CD14-positive monocyte (primary cell): Measurements from ENCODE around the gene C12orf57. TPM values are rescaled to one million over a fixed set of nuclear protein-coding genes. Genes with fewer than 3 reads are reported as not detected.

Experiments used
- DNase-seq, 3 donors: peaks; one replicate each; pipeline ENCODE4 v3.0.0-alpha.2; 2011 to 2022
- H2AFZ ChIP-seq: 2 replicates; pipeline ENCODE4 v1.6.0; 2012; ENCODE audit warnings: mild to moderate bottlenecking, low read depth, low read length, inconsistent platforms; ENCODE audit not compliant: insufficient read depth, poor library complexity, severe bottlenecking
- H3K27ac ChIP-seq, 2 donors: 1 replicate in 1 of 2; 2 replicates in 1 of 2; pipeline ENCODE4 v1.5.1; 2012 to 2013; ENCODE audit warnings: low read length in 2 of 2, control low read depth in 1 of 2, inconsistent platforms in 1 of 2, low read depth in 1 of 2, mild to moderate bottlenecking in 1 of 2
- H3K27me3 ChIP-seq, 2 donors: one replicate each; pipeline versions ENCODE4 v1.6.0 to v1.6.1; 2011 to 2013; ENCODE audit warnings: low read length in 2 of 2; ENCODE audit not compliant: control insufficient read depth in 2 of 2, insufficient read depth in 2 of 2
- H3K36me3 ChIP-seq, 2 donors: replicated peaks in 1 of 2; 1 replicate in 1 of 2; 2 replicates in 1 of 2; pipeline versions ENCODE4 v1.5.1 to v1.6.1; 2012 to 2013; ENCODE audit warnings: low read length in 2 of 2, control low read depth in 1 of 2, inconsistent platforms in 1 of 2, mild to moderate bottlenecking in 1 of 2; ENCODE audit not compliant: insufficient read depth in 2 of 2, control insufficient read depth in 1 of 2
- H3K4me1 ChIP-seq, 2 donors: 1 replicate in 1 of 2; 2 replicates in 1 of 2; pipeline versions ENCODE4 v1.5.1 to v1.6.1; 2012 to 2013; ENCODE audit warnings: low read length in 2 of 2, control low read depth in 1 of 2, inconsistent platforms in 1 of 2, mild to moderate bottlenecking in 1 of 2, moderate library complexity in 1 of 2; ENCODE audit not compliant: insufficient read depth in 2 of 2, control insufficient read depth in 1 of 2
- H3K4me2 ChIP-seq: replicated peaks from 2 replicates; pipeline ENCODE3; 2012; ENCODE audit warnings: low read length, moderate library complexity, mild to moderate bottlenecking; ENCODE audit not compliant: poor library complexity, severe bottlenecking; ENCODE audit errors: extremely low read depth
- H3K4me3 ChIP-seq, 3 experiments: fragments of 200-600 bp in 1 of 3; sonication (generic) in 1 of 3; replicated peaks in 1 of 3; 1 replicate in 2 of 3; 2 replicates in 1 of 3; pipeline ENCODE4 v1.5.1; 2011 to 2013; ENCODE audit warnings: low read length in 3 of 3, mild to moderate bottlenecking in 3 of 3, control low read depth in 2 of 3, low read depth in 2 of 3, inconsistent platforms in 1 of 3, moderate library complexity in 1 of 3
- H3K79me2 ChIP-seq: 2 replicates; pipeline ENCODE4 v1.6.0; 2012; ENCODE audit warnings: mild to moderate bottlenecking, control low read depth, inconsistent platforms, low read length, moderate library complexity; ENCODE audit not compliant: insufficient read depth
- H3K9ac ChIP-seq: 2 replicates; pipeline ENCODE4 v1.6.0; 2017; ENCODE audit warnings: low read length, mild to moderate bottlenecking; ENCODE audit not compliant: insufficient read depth, poor library complexity, severe bottlenecking
- H3K9me3 ChIP-seq, 2 donors: replicated peaks in 1 of 2; 1 replicate in 1 of 2; 2 replicates in 1 of 2; pipeline versions ENCODE4 v1.5.1 to v1.6.1; 2012 to 2013; ENCODE audit warnings: low read length in 2 of 2, control low read depth in 1 of 2; ENCODE audit not compliant: control insufficient read depth in 1 of 2, insufficient read depth in 1 of 2
- H4K20me1 ChIP-seq: 2 replicates; pipeline ENCODE4 v1.6.0; 2012; ENCODE audit warnings: mild to moderate bottlenecking, low read length, control low read depth, moderate library complexity; ENCODE audit not compliant: insufficient read depth
- H3K27ac Mint-ChIP-seq, 7 donors: one replicate each; pipeline ENCODE4 v1.8.0; 2020; ENCODE audit warnings: mild to moderate bottlenecking in 7 of 7, mixed read lengths in 7 of 7, moderate library complexity in 6 of 7, inconsistent platforms in 2 of 7
- H3K27me3 Mint-ChIP-seq, 3 donors: one replicate each; pipeline ENCODE4 v1.8.0; 2021 to 2022; ENCODE audit warnings: low read depth in 3 of 3, mild to moderate bottlenecking in 3 of 3, mixed read lengths in 3 of 3, moderate library complexity in 3 of 3, inconsistent platforms in 1 of 3
- H3K36me3 Mint-ChIP-seq, 2 donors: one replicate each; pipeline ENCODE4 v1.8.0; 2020; ENCODE audit warnings: mixed read lengths in 2 of 2, inconsistent platforms in 1 of 2, mild to moderate bottlenecking in 1 of 2
- H3K4me1 Mint-ChIP-seq: one replicate; pipeline ENCODE4 v1.8.0; 2020; ENCODE audit warnings: mild to moderate bottlenecking, mixed read lengths
- H3K4me3 Mint-ChIP-seq, 2 donors: one replicate each; pipeline ENCODE4 v1.8.0; 2020; ENCODE audit warnings: mild to moderate bottlenecking in 2 of 2, mixed read lengths in 2 of 2, moderate library complexity in 1 of 2
- H3K9me3 Mint-ChIP-seq, 7 donors: one replicate each; pipeline ENCODE4 v1.8.0; 2020 to 2022; ENCODE audit warnings: mixed read lengths in 7 of 7, mild to moderate bottlenecking in 6 of 7, moderate library complexity in 6 of 7, inconsistent platforms in 2 of 7
- CTCF ChIP-seq: fragments of 200-600 bp; IDR thresholded peaks from one replicate; pipeline ENCODE4 v1.8.0; 2022; ENCODE audit warnings: antibody characterized with exemption, mild to moderate bottlenecking
- WGBS: methylation state at CpG from one replicate; pipeline ENCODE4 v1.1.5; 2013; ENCODE audit warnings: missing lambda C conversion rate; ENCODE audit not compliant: insufficient coverage; 5-methylcytosine and 5-hydroxymethylcytosine counted together
- intact Hi-C, 2 donors: fragments of 100-400 bp; cut with micrococcal nuclease; formaldehyde crosslinking; loops; one replicate each; pipeline versions ENCODE4 v1.15.0 to v1.15.1; 2023
- polyA plus RNA-seq, 3 donors: library from polyadenylated mRNA; depleted of rRNA in 1 of 3; unstranded in 2 of 3; stranded (reverse) in 1 of 3; fragments of 300-500 nt in 2 of 3; fragments of >200 nt in 1 of 3; fragmentation: Illumina TruSeq in 2 of 3; gene quantifications; 1 replicate in 2 of 3; 2 replicates in 1 of 3; pipeline ENCODE4 v1.2.3, GENCODE V29; 2012 to 2021

C12orf57 gene
- polyA plus RNA-seq, 3 donors: 19.1 to 59.2 (median 24.2) TPM

DNA sequence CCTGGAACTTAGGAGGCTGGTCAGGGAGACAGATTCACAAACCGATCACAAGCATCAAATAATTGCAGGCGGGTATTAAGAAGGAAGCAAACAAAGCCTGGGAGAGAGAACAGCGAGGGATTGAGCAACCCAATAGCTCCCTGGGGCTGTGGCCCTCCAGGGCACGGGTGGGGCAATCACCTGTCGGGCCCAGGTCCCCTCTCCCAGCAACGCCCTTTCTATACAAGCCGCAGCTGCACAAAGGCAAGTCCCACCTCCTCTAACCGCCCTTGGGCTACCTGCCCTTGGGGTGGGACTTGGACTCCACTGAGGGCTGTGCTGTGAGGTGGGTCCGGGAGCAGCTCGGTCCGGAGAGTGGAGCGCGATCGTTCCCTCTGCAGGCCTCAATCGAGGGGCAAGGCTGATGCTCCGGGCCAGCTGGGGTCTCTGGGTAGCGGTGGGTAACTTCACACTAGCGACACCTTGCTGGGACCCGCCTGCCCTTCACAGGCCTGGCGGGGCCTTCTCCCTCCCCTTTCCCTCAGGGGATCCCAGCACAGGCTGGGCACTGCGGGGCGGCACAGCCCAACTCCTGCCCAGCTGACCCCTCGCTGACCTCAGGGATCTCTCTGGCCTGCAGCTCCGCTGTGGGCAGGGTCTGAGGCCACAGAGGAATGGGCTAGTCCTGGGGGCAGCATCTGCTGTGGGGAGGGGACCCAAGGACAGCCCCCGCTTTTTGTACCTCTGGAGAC lies 18.6 kb downstream of the C12orf57 start:
- H3K4me3 Mint-ChIP-seq: peak overlapping the region; percentile 65 to 67
- Histone ChIP-seq H3K4me3 (peak overlapping the region in 1 of 3 experiments; percentile 40), H3K79me2 (peaks cover 31% of the 10 kb centered on the region), H4K20me1 (peaks cover 51% of the 10 kb centered on the region), H3K4me1 (peaks cover 71 to 78% of the 10 kb centered on the region in 2 donors), H3K27me3 (no peaks in the 10 kb centered on the region), H3K36me3 (peaks cover 49 to 52% of the 10 kb centered on the region in 2 donors), H3K4me2 (peak overlapping the region; percentile 50), H3K27ac (peak overlapping the region; percentile 87 to 95), H2AFZ (no peak overlapping the region), H3K9me3 (no peaks in the 10 kb centered on the region), H3K9ac (no peak overlapping the region)
- no peak for TF ChIP-seq CTCF
- H3K27ac Mint-ChIP-seq: peak overlapping the region; percentile 93 to 99 (median 96)
- 60% methylated on average over 18 of the region's 25 CpGs for whole genome bisulfite sequencing
- intact Hi-C loops: loop anchor here in 1 of 2 donors (5.0 kb wide), 1 partner anchor 90 kb away; the partner anchor contains the start of gene SPSB2
- H3K36me3 Mint-ChIP-seq: peaks cover 50 to 69% of the 10 kb centered on the region in 2 donors
- peak in 1 of 3 donors; percentile 49 for DNase-seq
- H3K4me1 Mint-ChIP-seq: peaks cover 75% of the 10 kb centered on the region
- H3K9me3 Mint-ChIP-seq: peaks cover 0 to 2% (median 0%) of the 10 kb centered on the region in 7 donors
- peaks cover 0 to 7% (median 0%) of the 10 kb centered on the region in 3 donors for H3K27me3 Mint-ChIP-seq

DNA sequence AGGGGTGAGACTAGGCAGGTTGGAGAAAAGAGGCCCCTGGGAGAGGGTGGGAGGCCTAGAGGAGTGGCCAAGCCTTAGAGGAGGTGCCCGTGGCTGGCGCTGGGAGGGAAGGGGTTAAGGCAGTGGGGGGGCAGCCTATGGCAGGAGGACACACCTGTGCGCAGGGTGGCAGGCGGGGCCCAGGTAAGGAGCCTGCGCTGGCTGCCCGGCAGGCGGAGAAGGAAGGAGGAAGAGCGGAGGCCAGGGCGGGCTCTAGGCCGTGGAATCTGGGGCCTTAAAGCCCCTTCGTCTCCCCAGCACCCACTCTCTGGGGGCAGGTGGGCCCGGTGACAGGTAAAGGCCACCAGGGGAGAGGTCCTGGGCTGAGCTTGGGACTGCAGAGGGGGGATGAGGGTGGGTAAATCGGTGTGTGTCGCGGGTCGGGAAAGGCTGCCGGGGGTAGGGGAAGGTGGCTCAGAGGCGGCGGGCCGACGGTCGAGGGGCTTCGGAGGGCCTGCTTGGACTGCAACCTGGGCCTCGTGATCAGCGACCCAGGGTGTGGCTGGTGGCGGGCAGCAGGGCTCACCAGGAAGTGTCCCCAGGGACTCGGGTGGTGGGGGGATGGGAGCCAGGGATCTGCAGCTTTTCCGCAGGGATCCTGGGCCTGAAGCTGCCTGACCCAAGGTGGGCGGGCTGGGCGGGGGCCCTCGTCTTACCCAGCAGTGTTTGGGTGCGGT lies 19.4 kb downstream of the C12orf57 start:
- no peak for DNase-seq
- H3K9me3 ChIP-seq: no peaks in the 10 kb centered on the region
- Mint-ChIP-seq H3K27me3 (peaks cover 0 to 7% (median 0%) of the 10 kb centered on the region in 3 donors), H3K9me3 (peaks cover 0 to 2% (median 0%) of the 10 kb centered on the region in 7 donors), H3K27ac (peak overlapping the region in 2 of 7 donors; percentile 18 to 66), H3K36me3 (peaks cover 46 to 69% of the 10 kb centered on the region in 2 donors), H3K4me1 (peaks cover 68% of the 10 kb centered on the region), H3K4me3 (no peak overlapping the region)
- WGBS: 93% methylated on average over 18 of the region's 32 CpGs
- no peak overlapping the region for H3K4me2 ChIP-seq
- no peak overlapping the region for H3K27ac ChIP-seq
- peaks cover 28% of the 10 kb centered on the region for H3K79me2 ChIP-seq
- H4K20me1 ChIP-seq: peaks cover 44% of the 10 kb centered on the region
- peaks cover 64 to 71% of the 10 kb centered on the region in 2 donors for H3K4me1 ChIP-seq
- H3K4me3 ChIP-seq: no peak overlapping the region
- no peak overlapping the region for H2AFZ ChIP-seq
- no peaks in the 10 kb centered on the region for H3K27me3 ChIP-seq
- peaks cover 49 to 52% of the 10 kb centered on the region in 2 donors for H3K36me3 ChIP-seq
- intact Hi-C loops: loop anchor here in 1 of 2 donors (5.0 kb wide), 1 partner anchor 91 kb away; the partner anchor contains the start of gene SPSB2
- no peak overlapping the region for H3K9ac ChIP-seq
- TF ChIP-seq CTCF: no peak
